Fibroblast of mammary gland (primary cell): ENCODE results near the gene ANKRD27.
"Not testable (repeated sequence)": the region's sequence is repeated elsewhere in the genome, so short reads cannot be mapped to it uniquely, and the experiment has no call there.

ENCODE experiments used
- DNase-seq: peaks from one replicate; pipeline ENCODE4 v3.0.0-alpha.2; 2010; ENCODE audit warnings: low read depth
- H3K4me3 ChIP-seq: 2 replicates; pipeline ENCODE4 v1.5.1; 2011; ENCODE audit warnings: low read depth, mild to moderate bottlenecking, low read length, moderate library complexity; ENCODE audit not compliant: control insufficient read depth
- TF ChIP-seq, protein P1 (sequence below): conservative IDR thresholded peaks from 2 replicates; pipeline ENCODE4 v1.5.1; 2011; ENCODE audit warnings: low read depth, low read length, inconsistent platforms; ENCODE audit not compliant: control insufficient read depth, insufficient read depth

ANKRD27 gene

DNA sequence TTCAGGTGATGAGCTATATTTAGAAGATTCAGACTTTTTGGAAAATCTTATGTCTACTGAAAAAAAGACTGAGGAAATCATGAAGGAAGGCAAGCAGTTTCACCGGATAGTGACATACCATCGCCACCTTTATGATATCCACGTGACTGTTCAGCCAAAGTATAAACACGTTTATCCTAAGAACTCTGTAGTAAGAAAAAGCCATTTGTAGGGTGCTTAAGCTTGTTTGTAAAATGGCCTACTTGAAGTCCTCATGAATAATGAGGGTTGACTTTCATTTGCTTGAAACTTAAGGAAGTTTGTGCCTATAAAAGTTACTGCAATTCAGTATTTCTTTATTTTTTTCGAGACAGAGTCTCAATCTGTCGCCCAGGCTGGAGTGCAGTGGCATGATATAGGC, 36.8 kb upstream of the ANKRD27 start:
- DNase-seq: no peak
- TF ChIP-seq, protein P1, sequence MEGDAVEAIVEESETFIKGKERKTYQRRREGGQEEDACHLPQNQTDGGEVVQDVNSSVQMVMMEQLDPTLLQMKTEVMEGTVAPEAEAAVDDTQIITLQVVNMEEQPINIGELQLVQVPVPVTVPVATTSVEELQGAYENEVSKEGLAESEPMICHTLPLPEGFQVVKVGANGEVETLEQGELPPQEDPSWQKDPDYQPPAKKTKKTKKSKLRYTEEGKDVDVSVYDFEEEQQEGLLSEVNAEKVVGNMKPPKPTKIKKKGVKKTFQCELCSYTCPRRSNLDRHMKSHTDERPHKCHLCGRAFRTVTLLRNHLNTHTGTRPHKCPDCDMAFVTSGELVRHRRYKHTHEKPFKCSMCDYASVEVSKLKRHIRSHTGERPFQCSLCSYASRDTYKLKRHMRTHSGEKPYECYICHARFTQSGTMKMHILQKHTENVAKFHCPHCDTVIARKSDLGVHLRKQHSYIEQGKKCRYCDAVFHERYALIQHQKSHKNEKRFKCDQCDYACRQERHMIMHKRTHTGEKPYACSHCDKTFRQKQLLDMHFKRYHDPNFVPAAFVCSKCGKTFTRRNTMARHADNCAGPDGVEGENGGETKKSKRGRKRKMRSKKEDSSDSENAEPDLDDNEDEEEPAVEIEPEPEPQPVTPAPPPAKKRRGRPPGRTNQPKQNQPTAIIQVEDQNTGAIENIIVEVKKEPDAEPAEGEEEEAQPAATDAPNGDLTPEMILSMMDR: no peak
- H3K4me3 ChIP-seq: no peak overlapping the region

DNA sequence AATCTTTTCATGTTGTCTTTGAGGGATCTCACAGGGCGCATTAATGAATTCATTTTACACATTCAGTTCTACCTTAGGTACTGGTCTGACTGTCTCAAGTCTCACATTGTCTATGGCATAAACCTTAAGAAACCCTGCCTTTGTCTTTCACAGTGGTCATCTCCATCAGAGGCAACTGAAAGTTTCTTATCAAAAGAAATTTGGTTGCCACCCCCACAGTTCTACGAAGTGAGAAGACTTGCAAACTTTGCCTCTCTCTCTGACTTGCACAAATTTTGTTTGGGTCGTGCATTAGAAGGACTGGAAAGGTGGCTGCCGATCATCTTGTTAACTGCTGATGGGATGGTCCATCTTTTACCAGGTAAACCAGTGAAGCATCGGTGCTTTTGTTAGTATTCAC, 34.1 kb upstream of the ANKRD27 start:
- no peak for DNase-seq
- TF ChIP-seq, protein P1: no peak
- no peak overlapping the region for H3K4me3 ChIP-seq

DNA sequence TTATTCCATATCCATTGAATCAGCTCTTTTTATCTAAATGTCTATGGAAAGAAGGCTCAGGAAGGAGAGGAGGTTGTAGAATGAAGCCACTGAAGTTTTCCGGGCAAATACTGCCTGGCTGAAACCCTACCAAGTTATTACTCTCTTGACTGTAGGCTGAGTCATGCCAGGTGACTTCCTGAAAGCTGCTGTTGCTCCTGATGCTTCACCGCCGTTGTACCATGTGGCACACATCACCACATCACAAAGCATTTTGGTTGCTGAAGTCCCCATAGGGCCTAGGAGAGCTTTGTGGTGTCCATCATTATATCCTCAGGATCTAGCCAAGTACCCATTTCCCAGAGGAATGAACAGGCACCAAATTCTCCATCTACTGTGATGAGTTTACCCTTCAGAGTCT, 33.5 kb upstream of the ANKRD27 start:
- DNase-seq: no peak
- no peak overlapping the region for H3K4me3 ChIP-seq
- TF ChIP-seq, protein P1: no peak

DNA sequence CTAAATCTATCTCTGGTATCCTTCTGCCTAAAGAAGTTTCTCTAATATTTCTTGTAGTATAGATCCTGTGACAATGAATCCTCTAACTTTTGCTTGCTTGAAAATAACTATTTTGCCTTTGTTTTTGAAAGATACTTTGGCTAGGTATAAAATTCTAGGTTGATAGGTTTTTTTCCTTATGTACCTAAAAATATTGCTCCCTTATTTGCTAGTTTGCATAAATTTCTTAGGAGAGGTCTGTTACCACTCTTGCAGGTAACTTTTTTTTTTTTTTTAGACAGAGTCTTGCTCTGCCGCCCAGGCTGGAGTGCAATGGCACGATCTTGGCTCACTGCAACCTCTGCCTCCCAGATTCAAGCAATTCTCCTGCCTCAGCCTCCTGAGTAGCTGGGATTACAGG, 29.0 kb upstream of the ANKRD27 start:
- not testable (repeated sequence) for H3K4me3 ChIP-seq, DNase-seq

DNA sequence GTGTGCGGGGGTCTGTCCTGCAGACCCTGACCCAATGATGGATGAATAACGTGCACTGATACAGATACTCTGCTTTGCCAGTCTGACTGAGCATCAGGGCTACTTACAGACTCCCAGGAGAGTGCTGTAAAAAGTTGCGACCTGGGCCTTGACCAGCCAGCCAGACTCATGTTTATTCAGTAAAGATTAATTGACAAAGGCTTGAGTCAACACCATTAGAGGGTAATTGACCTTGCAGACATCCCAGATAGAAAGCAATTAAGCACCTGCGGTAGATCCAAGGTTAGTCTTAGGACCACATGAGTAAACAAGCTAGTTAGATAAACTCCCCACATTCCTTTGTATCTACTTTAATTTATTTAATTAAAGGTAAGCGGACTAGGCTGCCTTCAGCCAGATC, 27.0 kb upstream of the ANKRD27 start:
- no peak overlapping the region for H3K4me3 ChIP-seq
- TF ChIP-seq, protein P1: no peak
- no peak for DNase-seq

DNA sequence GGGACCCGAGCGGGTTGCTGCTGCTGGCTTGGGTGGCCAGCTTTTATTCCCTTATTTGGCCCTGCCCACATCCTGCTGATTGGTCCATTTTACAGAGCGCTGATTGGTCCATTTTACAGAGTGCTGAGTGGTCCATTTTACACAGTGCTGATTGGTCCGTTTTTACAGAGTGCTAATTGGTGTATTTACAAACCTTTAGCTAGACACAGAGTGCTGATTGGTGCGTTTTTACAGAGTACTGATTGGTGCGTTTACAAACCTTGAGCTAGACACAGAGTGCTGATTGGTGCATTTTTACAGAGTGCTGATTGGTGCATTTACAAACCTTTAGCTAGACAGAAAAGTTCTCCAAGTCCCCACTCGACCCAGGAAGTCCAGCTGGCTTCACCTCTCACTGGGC, 25.1 kb upstream of the ANKRD27 start:
- not testable (repeated sequence) for H3K4me3 ChIP-seq, DNase-seq

DNA sequence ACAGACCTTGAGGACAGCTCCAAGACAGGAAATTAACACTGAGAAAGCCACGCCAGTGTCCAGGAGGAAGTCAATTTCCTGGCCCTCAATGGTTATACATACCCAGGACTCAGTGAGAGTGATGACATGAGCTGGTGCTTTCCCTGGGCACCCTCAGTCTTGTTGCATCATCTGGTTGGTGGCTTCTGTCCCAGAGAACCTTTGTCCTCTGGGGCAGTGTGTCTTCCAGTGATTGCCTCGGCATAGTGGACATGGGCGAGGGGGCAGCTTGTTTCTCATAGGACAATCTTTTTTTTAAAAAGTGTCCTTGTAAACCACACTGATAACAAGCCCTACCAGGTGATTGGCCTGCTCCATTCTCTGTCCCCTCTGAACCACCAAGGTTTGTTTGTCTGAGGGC, 21.8 kb upstream of the ANKRD27 start:
- DNase-seq, H3K4me3 ChIP-seq: not testable (repeated sequence)

DNA sequence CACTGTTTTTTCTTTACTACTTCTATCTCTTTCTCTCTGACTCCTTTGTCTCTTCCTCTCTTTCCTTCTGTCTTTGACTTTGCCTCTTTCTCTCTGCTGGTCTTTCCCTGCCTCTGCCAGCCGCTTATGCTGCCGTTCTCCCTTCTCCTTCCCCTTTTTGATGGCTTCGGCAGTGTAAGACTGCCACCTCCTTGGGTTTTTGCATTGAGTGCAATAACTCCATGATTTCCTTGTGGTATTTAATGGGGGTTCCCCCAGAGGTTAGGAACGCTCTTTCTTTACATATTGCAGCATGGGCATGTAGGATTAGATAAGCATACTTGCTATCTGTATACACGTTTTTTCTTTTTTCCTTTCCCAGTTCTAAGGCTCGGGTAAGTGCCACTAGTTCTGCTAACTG, 20.5 kb upstream of the ANKRD27 start:
- DNase-seq, H3K4me3 ChIP-seq: not testable (repeated sequence)

DNA sequence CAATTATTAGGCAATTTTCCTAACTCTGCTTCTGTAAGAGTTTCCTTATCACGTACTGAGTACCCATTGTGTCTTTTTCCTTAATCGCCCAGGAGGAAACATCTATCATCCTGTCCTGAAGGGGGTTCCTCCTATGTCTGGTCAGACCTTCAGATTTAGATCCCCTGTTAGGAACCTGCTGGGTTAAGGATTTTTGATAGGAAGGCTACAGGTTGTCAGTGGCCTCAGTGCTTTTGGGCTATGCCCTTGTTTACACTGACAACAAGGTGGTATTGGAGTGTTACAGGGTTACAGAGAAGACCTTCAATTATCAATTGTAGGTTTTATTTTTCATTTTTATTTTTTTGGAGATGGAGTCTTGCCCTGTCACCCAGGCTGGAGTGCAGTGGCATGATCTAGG, 19.9 kb upstream of the ANKRD27 start:
- DNase-seq, H3K4me3 ChIP-seq: not testable (repeated sequence)

DNA sequence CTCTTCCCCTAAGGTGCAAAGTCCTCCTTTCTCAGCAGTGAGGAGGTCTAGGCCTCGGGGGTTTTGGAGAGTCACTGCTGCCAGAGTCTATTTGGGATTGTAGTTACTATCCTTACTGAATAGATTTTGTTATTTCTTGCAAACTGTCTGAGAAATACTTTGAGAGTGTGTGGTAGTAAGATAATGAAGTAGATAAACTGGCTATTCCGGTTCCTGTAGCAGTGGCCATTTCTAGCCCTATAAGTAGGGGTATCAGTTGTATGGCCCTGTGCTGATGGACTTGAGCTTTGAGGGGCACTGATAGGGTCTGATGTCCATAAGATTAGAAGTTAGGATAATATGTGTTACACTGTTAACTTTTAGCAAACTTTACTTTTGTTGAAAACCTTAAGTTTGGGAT, 19.3 kb upstream of the ANKRD27 start:
- not testable (repeated sequence) for H3K4me3 ChIP-seq, DNase-seq

DNA sequence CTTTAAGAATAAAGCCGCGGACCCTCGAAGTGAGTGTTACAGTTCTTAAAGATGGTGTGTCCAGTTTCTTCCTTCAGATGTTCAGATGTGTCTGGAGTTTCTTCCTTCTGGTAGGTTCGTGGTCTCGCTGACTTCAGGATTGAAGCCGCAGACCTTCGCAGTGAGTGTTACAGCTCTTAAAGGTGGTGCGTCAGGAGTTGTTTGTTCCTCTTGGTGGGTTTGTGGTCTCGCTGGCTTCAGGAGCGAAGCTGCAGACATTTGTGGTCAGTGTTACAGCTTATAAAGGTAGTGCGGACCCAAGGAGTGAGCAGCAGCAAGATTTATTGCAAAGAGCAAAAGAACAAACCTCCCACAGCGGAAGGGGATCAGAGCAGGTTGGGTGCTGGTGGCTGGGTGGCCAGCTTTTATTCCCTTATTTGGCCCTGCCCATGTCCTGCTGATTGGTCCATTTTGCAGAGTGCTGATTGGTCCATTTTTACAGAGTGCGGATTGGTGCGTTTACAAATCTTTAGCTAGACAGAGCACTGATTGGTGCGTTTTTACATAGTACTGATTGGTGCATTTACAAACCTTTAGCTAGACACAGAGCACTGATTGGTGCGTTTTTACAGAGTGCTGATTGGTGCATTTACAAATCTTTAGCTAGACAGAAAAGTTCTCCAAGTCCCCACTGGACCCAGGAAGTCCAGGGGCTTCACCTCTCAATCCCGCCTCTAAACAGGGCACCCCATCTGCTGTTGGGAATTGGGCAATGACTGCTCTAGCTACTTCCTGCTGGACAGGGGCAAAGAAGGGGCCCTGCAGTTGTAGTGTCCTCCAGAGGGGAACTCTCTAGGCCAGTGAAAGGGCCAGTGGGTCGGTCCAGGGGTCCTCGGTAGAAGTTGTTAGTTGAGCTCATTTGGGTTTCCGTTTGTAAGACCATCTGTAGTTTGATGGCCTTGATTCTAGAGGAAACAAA, 18.4 kb upstream of the ANKRD27 start:
- peak overlapping the region; percentile 73 for H3K4me3 ChIP-seq
- DNase-seq: peak; percentile 34
